Activated CD4-positive, CD25-positive, alpha-beta regulatory T cell treated with anti-CD3 and anti-CD28 coated beads, Interleukin-2, amount 50 U/mL, for 16 hours (primary cell): ENCODE data around the gene WNT2.

Source experiments
- DNase-seq: peaks from one replicate; pipeline ENCODE4 v3.0.0-alpha.2; 2020; ENCODE audit warnings: low read depth, low spot score

WNT2 gene

DNA sequence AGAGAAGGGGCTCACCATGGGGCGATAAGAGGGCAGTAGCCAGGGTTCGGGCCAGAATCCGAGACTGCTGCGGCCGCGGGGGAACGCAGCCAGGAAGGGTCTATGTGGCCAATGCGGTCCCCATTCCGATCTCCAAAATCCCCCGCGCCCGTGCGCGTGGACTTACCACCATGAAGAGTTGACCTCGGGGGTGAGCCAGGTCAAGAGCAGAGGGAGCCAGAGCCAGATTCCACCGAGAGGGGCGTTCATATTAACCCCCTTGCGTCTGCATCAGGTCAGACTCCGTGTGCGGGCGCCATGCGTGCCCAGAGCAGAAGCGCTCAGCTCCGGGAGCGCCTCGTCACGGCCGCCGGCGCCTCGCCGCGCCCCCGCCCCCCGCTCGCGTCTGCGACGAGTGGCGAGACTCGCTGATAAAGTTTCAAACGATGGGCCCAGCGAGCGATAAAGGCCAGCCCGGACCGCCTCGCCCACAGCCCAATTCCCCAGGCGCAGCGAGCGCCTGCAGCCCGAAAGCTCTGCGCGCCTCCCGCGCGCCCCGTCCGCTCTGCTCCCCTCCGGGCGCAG, at the start of gene WNT2:
Gene WNT2 (minus strand): TSS at position 318 of the 564 bp plus-strand sequence. CDS start 69 bp downstream, at position 249.
- no peak for DNase-seq

DNA sequence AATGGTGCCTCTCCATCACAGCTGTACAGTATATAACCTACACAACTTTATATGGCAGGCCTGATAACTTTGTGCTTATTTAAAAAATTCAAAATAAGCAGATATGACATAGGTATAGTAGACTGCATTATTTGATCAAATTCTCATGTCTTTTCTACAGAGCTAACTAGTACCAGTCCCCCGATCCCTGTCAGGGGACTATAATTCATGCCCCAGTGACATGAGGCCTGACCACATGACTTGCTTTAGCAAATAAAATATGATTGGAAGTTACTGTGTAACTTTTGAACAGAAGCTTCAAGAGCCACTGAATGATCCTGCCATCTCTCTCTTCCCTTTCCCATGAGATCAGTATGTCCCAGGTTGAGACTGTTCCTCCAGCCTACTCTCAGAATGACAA, 49.2 kb upstream of the WNT2 start:
- no peak for DNase-seq

DNA sequence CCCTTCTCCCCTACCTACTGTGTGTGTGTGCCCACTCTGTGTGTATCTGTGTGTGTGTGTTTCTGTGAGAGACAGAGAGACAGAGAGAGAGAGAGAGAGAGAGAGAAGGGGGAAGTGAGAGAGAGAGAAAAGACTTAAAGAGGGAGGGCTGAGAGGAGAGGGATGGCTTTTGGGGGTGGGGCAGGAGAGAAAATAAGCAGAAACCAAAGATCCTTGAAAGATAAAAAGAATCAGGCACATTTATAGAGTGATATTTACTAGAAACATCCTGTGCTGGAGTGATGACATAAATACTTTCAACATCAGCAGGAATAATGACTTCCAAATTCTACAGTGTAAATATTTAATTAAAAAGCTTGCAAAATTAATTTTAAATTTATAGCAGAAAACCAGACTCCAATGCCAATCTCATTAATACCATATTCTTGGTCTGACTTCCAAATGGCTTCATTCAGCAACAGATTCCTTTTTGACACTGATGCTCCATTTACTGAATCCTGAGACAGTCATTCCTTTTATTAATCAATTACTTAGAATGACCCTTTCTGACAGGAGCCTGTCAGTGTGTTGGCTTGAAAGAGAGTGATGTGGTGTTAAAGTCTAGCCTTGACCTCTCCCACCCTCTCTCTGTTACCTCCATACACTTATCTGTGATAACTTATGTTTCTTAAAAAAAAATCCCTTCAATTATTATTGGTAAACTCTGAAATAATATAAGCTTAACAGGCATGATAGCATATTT, 41.7 kb upstream of the WNT2 start:
- no peak for DNase-seq

DNA sequence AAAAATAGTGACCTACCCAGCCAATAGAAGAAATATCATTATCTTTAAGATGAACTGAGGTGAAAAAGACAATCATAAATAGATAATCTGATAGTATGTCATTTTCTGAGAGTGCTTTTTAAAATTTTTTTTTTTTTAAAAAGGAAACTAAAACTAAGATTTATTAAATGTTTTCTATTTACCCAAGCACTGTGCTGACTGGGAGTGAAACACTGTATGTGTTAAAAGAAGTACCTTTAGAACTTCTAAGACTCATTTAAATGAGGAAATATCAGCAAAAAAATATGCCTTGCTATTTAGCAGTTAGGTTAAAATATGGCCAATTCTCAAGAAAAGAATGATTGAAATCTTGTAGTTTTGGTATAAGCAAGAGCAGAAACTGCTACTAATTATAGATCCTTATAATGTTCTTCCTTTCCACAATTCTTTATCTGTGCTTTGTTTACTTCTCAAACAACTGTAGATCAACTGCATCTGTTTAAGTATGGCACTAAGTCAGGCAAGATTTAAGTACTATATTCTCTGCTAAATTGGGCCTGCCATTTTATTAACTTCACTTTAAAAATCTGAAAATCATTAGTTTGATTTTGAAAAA, 39.5 kb upstream of the WNT2 start:
- no peak for DNase-seq

DNA sequence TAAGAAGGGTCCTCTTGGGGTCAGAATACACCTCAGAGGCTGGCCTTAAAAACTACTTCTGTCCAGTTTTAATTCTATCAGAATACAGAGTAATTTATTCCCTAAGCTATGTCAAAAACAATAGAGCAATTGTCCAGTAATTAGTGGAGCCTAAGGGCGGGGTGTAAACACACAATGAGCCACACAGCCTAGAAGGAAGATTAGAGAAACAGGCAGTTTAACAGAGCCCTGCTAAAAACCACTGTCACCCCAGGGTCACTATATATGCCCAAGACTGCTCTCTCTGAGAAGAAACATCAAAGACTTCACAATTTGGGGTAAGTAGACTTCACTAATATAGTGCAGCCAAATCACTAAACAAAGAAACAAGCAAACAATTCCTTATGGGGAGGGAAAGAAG, 27.2 kb upstream of the WNT2 start:
- no peak for DNase-seq

DNA sequence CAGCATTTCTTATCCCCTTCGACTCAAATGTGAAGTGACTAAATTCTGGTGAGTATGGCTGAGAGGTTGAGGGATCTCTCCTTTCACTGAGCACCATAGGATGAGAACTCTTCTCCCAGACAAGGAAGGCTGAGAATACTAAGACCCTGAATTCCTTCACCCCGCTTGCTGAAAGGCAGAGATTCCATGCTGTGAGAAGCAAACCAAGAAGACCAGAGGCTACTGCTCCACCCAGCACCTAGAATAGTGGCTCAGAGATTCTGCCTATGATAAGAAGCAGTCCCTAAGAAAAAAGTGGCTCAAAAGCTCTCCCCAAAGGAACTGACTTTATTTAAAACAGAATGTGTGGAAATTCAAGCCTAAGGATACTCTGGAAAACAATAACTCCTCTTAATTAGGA, 26.7 kb upstream of the WNT2 start:
- no peak for DNase-seq

DNA sequence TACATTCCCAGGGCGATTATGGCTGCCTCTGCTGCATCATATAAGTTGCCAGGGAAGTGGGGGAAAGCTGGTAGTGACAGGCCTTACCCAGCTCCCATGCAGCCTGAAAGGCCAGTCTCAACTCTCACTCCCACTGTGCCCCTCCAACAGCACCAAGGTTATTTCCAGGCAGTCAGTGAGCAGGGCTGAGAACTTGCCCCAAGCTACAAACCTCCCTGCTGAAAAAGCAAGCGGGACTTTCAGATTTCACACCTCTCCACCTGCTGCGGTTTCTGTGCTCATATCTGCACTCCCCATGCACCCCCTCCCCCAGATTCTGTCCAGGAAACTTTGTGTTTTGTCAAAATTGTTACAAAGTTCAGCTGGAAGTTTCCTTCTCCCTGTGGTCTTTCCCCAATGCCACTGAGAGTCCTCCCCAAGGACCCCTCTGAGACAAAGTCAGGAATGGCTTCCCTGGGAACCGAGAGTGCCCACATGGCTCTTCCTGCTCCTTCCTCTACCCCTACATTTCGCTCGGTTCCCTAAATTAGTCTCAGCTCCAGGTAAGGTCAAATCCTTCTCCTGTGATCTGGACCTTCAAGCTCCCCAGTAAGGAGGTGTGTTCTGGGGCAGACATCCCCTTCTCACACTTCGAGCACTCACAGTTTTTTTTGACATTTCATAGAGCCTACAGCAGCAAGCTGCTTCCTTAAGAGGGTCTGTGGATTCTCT, 25.3 kb upstream of the WNT2 start:
- no peak for DNase-seq

DNA sequence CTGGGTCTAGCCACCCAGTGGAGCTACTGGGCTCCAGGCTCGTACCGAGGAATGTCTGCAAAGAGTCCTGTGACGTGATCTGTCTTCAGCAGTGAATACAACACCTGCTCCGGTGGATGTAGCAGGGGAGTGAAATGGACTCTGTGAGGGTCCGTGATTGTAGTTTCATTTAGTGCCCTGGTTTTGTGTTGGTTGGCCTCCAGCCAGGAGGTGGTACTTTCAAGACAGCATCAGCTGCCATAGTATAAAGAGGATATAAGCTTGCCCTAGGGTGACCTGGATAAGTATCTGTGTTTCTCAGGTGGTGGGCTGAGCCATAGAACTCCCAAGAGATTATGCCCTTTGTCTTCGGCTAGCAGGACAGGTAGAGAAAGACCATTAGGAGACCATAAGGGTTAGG, 24.6 kb upstream of the WNT2 start:
- no peak for DNase-seq

DNA sequence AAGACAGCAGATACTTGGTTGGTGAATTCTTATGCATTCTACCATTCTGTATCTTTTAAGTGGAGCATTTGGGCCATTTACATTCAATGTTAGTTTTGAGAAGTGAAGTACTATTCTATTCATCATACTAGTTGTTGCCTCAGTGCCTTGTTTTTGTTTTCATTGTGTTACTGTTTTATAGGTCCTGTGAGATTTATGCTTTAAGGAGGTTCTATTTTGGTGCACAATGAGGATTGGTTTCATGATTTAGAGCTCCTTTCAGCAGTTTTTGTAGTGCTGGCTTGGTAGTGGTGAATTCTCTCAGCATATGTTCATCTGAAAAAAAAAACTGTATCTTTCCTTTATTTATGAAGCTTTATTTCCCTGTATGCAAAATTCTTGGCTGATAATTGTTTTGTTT, 23.3 kb upstream of the WNT2 start:
- DNase-seq, result no peak

DNA sequence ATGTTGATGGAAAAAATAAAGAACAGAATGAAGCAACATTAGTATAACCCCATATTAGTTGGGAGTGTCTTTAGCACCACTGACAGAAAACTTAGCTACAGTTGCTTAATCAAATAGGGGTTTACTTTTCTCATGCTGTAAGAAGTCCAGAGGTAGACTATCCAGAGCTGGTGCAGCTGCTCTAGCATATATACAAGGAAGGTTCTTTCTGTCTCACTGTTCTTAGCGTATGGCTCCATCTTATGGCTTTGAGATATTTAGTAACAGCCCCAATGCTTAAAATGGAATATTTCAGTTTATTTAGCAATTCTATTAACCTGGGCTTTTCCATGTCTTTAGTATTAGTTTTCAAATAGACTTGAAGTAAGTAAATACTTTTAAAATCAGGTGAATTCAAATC, 15.2 kb upstream of the WNT2 start:
- no peak for DNase-seq

DNA sequence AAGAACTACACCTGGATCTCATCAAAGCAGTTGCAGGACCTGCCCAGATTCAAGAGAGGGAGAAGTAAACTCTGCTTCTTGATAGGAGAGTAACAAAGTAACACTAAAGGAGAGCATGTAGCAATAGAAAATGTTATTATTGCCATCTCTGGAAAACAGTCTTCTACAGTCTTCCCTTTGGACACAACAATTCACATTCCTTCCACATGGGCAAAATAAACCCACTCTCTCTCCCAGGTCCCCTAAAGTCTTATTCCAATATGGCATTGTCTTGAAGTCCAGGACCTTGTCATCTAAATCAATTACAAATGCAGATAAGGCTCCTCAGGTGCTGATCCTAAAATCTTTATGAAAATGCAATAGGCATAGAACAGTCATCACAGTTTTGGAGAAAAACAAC, 10.3 kb upstream of the WNT2 start:
- no peak for DNase-seq

DNA sequence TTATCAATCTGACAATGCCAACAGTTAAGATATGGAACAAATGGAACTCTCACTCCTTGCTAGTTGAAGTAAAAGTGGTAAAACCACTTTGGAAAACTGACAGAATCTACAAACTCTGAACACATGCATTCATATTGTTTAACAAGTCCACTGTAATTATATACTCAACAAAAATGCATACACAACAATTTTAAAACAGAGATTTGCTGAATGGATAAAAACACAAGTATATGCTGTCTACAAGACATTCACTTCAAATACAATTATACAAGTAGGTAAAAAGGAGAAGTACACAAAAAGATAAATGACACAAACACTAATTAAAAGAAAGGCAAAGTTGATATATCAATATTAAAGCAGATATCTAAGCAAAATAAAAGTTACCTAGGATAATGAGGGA, 9.2 kb upstream of the WNT2 start:
- DNase-seq, result no peak

DNA sequence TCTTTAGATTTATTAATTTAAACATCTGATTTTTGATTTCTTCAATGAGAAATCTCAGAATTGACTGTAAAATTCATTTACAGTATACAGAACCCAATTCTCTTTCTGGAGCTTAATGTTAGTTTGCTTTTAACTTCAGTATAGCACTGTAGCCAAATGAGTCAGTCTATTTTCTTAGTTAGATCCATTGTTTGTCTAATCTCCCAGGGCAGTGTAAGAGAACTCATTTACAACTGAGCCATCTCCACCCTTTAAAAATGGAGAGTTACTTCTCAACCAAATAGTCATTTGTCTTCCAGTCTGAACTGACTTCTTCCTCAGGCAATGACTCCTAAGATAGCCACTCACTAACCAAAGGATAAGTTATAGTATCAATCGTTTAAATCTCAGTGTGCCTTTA, 3.0 kb upstream of the WNT2 start:
- no peak for DNase-seq

DNA sequence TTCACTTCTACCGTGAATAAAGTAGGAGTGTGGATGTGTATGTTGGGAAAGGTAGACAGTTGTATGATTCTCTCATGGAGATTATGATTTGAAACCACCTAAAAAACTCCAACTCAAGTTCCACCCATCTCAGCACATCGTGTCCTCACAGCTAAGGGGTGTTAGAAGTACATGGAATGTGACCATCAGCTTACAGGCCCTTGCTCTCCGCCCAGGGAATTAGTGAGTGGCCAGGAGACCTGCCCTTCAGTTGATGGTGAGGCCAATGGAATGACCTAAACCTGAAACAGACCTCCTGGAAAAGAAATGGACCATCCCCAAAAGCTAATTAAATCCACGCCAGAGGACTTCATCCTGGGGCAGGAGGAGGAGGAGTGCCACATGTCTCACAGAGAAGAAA, 2.1 kb upstream of the WNT2 start:
- DNase-seq, result no peak

DNA sequence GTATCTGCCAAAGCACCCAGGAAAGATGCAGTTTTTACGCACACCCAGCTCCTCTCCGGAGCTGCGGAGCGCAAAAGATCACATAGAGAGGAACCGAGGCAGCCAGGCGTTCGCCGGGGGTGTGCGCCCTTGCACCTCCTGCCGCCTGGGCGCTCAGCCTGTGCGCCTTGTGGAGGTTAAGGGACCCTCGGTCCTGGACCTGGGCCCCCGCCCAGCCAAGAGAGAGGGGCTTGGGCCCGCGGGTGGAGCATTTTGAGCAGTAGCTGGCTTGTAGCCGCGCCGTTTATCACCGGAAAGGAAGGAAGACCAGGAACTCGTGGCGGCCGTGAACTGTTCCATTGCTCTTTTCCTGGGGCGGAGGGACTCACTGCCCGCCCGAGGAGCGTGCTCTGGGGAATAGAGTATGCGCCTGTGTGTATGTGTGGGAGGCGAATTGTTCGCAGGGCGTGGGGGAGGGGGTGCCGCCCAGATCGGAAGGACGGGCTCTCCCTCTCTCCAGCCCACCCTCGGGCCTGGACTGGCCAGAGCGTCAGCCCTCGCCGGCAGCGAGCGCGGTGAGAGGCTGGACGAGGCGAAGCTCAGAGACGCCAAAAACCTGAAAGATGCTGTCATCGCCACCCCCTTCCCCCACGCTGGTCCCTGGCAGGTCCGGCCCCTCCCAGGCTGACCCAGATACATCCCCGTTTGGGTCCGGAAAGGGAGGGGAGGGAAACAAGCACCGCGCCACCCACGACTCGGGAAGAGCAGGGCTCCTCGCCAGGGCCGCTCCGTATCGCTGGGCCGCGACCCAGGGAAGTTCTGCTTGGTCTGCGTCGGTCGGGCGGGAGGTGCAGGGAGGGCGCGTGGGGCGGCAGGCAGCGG, 1.2 kb upstream of the WNT2 start:
- no peak for DNase-seq

DNA sequence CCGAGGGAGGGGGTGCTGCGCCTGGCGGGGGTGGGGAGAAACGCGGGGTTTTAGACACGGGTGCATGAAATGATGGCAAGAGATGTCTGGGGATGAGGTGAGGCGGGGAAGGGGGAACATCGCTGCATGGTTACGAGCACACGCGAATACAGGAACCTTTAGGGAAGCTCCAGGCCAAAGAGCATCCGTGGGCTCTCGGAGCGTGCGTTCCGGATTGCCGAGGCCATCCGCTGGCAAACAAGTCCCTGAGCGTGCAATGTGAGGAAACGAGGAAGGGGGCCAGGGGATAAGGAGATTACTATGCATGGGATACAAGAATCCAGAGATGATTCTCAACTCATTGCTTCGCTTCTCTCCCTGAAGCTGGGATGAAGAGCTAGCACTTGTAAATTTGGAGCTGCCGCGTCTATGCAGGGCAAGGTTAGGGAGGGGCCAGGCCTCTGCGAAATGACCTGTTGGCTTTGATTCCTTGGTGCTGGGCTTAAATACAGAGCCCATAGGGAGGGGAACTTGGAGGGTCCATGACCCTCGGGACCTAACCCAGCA, 520 bp upstream of the WNT2 start:
- no peak for DNase-seq

DNA sequence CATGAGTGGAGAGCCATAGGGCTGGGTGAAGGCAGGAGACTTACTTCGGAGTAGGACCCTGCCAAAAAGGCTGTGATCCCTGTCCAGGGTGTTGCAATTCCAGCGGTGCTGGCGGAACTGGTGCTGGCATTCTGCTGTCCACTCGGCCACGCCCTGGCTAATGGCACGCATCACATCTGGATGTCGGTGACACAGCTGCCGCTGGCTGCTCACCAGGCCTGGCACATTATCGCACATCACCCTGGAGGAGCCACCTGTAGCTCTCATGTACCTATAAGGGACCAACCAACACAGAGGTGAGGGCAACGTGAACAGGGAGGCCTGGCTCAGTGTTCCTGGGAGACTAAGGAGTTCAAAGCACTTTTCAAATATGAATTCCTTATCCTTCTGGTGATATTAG, 2.3 kb downstream of the WNT2 start:
- DNase-seq, result no peak

DNA sequence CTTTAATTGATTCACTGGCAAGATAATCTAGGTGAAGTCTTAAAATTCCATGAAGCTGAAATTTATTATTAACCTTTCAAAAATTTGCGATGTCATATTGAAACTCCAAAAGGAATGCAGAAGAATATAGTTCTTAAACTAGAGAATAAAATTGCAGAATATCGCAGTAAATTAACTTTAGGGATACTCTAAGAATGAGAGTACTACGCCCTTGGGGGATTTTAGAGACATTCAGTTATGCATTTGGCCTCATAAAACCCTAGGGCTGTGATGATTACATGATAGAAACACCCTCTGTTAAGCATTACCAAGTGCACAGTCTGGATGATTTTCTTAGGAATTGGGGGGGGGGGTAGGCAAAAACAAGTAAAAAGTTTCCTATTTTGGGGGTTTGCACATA, 3.7 kb downstream of the WNT2 start:
- DNase-seq, result no peak

DNA sequence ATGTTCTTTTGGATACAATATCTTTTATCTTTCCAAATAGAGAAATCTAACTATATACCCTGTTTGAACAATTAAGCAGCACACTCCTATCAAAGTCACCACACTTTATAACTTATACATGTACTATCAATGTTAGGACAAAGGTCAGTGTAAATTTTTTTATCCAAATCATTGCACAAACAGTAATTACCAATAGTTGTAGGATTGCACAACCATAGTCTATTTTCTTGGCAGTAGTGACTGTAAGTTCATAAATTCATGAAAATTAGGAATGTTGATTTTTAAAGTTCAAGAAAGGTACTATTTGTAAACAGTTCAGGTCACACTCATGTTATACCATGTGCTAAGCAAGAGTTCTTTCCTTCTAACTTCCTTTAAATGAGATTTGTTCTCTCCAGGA, 9.3 kb downstream of the WNT2 start:
- no peak for DNase-seq

DNA sequence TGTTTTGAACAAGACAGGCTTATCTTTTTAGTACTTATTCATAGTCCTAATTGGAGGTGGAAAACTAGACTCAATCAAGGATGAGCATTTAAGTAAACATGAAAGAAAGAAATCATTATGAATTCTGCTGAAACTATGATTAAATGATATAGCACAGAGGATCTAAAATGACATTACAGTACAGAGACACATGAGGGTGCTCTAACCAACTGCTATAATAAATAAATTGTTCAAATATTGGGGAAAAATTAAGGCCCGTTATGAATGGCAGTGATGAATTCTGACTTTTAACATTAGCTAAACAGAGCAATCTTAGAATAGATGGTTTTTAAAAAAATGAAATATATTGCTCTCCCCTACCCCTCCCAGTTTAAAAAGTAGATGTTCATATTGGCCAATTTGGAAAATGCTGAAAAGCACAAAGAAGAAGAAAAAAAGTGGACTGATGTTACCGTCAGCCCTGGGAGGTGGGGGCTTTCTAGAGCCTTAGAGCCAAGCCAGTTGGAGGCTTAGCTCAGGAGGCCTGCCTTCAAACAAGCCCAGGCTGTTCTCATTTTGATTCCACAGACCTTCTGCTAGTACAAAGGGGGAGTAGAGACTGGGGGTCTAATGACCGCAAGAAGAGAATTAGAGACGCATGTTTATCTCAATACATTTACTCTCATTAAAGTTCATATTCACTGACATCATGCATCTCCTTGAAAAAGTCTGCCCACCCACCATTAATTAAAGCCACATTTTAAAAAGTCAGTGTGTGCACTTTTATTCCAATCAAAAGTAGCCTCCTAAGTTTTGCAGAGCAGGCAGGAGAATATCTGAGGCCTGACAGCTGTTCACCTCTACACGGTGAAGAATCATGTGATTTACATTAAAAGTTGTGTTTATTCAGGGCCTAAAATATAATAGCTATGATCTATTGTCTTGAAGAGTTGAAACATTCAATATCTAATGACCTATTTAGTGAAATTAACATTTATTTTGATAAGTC, 10.0 kb downstream of the WNT2 start:
- DNase-seq, result no peak
